CD4-positive, alpha-beta memory T cell (primary cell): Measurements from ENCODE around the gene ADCY5. TPM values are rescaled to one million over a fixed set of nuclear protein-coding genes. Genes with fewer than 3 reads are reported as not detected.

Source experiments
- CTCF ChIA-PET: fragments of 350-600 bp; sonication (Branson Sonifier 250); formaldehyde crosslinking; loops from one replicate; lab custom pipeline; 2021; ENCODE audit warnings: inconsistent platforms; ENCODE audit not compliant: partially characterized antibody; lab: Charles Lee
- POLR2A ChIA-PET: fragments of 350-600 bp; sonication (Branson Sonifier 250); formaldehyde crosslinking; loops from one replicate; lab custom pipeline; 2021; ENCODE audit not compliant: partially characterized antibody; lab: Charles Lee
- DNase-seq, 5 donors: peaks; one replicate each; pipeline versions ENCODE4 v3.0.0 to v3.0.0-alpha.2; 2020 to 2022; ENCODE audit warnings: mixed read lengths in 1 of 5
- H3K27ac ChIP-seq: one replicate; pipeline ENCODE4 v1.7.0; 2013; ENCODE audit warnings: low read depth, low read length
- H3K27me3 ChIP-seq: 2 replicates; pipeline ENCODE4 v1.7.0; 2013; ENCODE audit warnings: mild to moderate bottlenecking, low read length, moderate library complexity; ENCODE audit not compliant: insufficient read depth
- H3K36me3 ChIP-seq: 2 replicates; pipeline ENCODE4 v1.7.0; 2013; ENCODE audit warnings: mild to moderate bottlenecking, low read length, moderate library complexity; ENCODE audit not compliant: insufficient read depth
- H3K4me1 ChIP-seq: 2 replicates; pipeline ENCODE4 v1.7.0; 2013; ENCODE audit warnings: mild to moderate bottlenecking, low read length, moderate library complexity; ENCODE audit not compliant: insufficient read depth
- H3K4me3 ChIP-seq, 2 donors: one replicate each; pipeline ENCODE4 v1.7.0; 2013; ENCODE audit warnings: low read length in 2 of 2, mild to moderate bottlenecking in 1 of 2
- H3K9me3 ChIP-seq, 2 donors: one replicate each; pipeline ENCODE4 v1.7.0; 2013; ENCODE audit warnings: low read length in 2 of 2, control low read depth in 1 of 2; ENCODE audit not compliant: control insufficient read depth in 1 of 2
- H3K27ac Mint-ChIP-seq, 7 donors: one replicate each; pipeline ENCODE4 v1.8.0; 2020 to 2021; ENCODE audit warnings: mixed read lengths in 7 of 7, mild to moderate bottlenecking in 6 of 7, inconsistent platforms in 3 of 7, moderate library complexity in 3 of 7
- H3K27me3 Mint-ChIP-seq, 2 donors: one replicate each; pipeline ENCODE4 v1.8.0; 2020 to 2021; ENCODE audit warnings: mixed read lengths in 2 of 2
- H3K36me3 Mint-ChIP-seq, 2 donors: one replicate each; pipeline ENCODE4 v1.8.0; 2020 to 2021; ENCODE audit warnings: mixed read lengths in 2 of 2, inconsistent platforms in 1 of 2, mild to moderate bottlenecking in 1 of 2
- H3K4me1 Mint-ChIP-seq, 4 donors: one replicate each; pipeline ENCODE4 v1.8.0; 2020 to 2021; ENCODE audit warnings: mixed read lengths in 4 of 4, mild to moderate bottlenecking in 1 of 4
- H3K4me3 Mint-ChIP-seq, 8 donors: one replicate each; pipeline ENCODE4 v1.8.0; 2020 to 2021; ENCODE audit warnings: mixed read lengths in 8 of 8, mild to moderate bottlenecking in 7 of 8, moderate library complexity in 6 of 8, inconsistent platforms in 3 of 8
- H3K9me3 Mint-ChIP-seq, 8 donors: one replicate each; pipeline ENCODE4 v1.8.0; 2020 to 2021; ENCODE audit warnings: mixed read lengths in 8 of 8, mild to moderate bottlenecking in 5 of 8, inconsistent platforms in 3 of 8, moderate library complexity in 1 of 8
- intact Hi-C: fragments of 100-400 bp; cut with micrococcal nuclease; formaldehyde crosslinking; loops from one replicate; pipeline ENCODE4 v1.15.1; 2023
- polyA plus RNA-seq, 2 donors: library from polyadenylated mRNA; unstranded; fragments of 300-500 nt; fragmentation: Illumina TruSeq; gene quantifications; one replicate each; pipeline ENCODE4 v1.2.3, GENCODE V29; 2021
- total RNA-seq, 2 experiments: library from RNA; stranded (reverse); gene quantifications; one replicate each; pipeline ENCODE4 v1.2.3, GENCODE V29; 2021

The ADCY5 gene
- total and polyA plus RNA-seq, 4 experiments from 2014 or later = 0.11 TPM; not detected in 3

GRCh38 chr3:123376451-123377242 is 72.2 kb downstream of the ADCY5 start:
- H3K4me1 ChIP-seq = no peaks in the 10 kb centered on the region
- DNase-seq = no peak
- H3K36me3 Mint-ChIP-seq = no peaks in the 10 kb centered on the region
- H3K27me3 ChIP-seq = no peaks in the 10 kb centered on the region
- H3K27ac Mint-ChIP-seq = peak overlapping the region in 1 of 7 donors; percentile 52
- H3K4me3 Mint-ChIP-seq = no peak overlapping the region
- H3K4me1 Mint-ChIP-seq = no peaks in the 10 kb centered on the region
- ChIA-PET CTCF (interaction anchor here (1.1 kb wide), 1 partner anchor 46 kb away, joined by 3 read pairs; no protein-coding TSS in a partner anchor), POLR2A (no interaction called here)
- H3K27ac ChIP-seq = no peak overlapping the region
- no peaks in the 10 kb centered on the region for H3K36me3 ChIP-seq
- H3K9me3 Mint-ChIP-seq = no peaks in the 10 kb centered on the region
- peaks cover 5 to 6% of the 10 kb centered on the region in 2 donors for H3K27me3 Mint-ChIP-seq
- H3K9me3 ChIP-seq = no peaks in the 10 kb centered on the region
- intact Hi-C loops = no loop called here
- H3K4me3 ChIP-seq = no peak overlapping the region

- ChIA-PET POLR2A (no interaction called here), CTCF (no interaction called here)
- H3K4me3 Mint-ChIP-seq = no peak overlapping the region
- H3K27me3 ChIP-seq = no peaks in the 10 kb centered on the region
- intact Hi-C loops = no loop called here
- no peaks in the 10 kb centered on the region for H3K4me1 ChIP-seq
- DNase-seq = no peak
- H3K4me1 Mint-ChIP-seq = no peaks in the 10 kb centered on the region
- H3K9me3 Mint-ChIP-seq = peaks cover 0 to 2% (median 0%) of the 10 kb centered on the region in 8 donors
- H3K27ac ChIP-seq = no peak overlapping the region
- H3K27me3 Mint-ChIP-seq = peaks cover 5 to 13% of the 10 kb centered on the region in 2 donors
- no peaks in the 10 kb centered on the region for H3K36me3 ChIP-seq
- no peaks in the 10 kb centered on the region for H3K36me3 Mint-ChIP-seq
- no peaks in the 10 kb centered on the region for H3K9me3 ChIP-seq
- H3K4me3 ChIP-seq = no peak overlapping the region
- peak overlapping the region in 1 of 7 donors; percentile 14 for H3K27ac Mint-ChIP-seq
These were observed 73.6 kb downstream of the ADCY5 start for GRCh38 chr3:123375014-123375940.

GRCh38 chr3:123374016-123374415 is 74.9 kb downstream of the ADCY5 start:
- Mint-ChIP-seq H3K27ac (no peak overlapping the region), H3K4me1 (no peaks in the 10 kb centered on the region), H3K36me3 (no peaks in the 10 kb centered on the region), H3K27me3 (peaks cover 5 to 13% of the 10 kb centered on the region in 2 donors), H3K4me3 (no peak overlapping the region), H3K9me3 (peaks cover 0 to 7% (median 1%) of the 10 kb centered on the region in 8 donors)
- Histone ChIP-seq H3K27me3 (no peaks in the 10 kb centered on the region), H3K4me3 (no peak overlapping the region), H3K27ac (no peak overlapping the region), H3K4me1 (no peaks in the 10 kb centered on the region), H3K9me3 (no peaks in the 10 kb centered on the region), H3K36me3 (no peaks in the 10 kb centered on the region)
- ChIA-PET CTCF (no interaction called here), POLR2A (no interaction called here)
- DNase-seq = no peak
- intact Hi-C loops = no loop called here

- Histone ChIP-seq H3K27me3 (no peaks in the 10 kb centered on the region), H3K27ac (no peak overlapping the region), H3K36me3 (no peaks in the 10 kb centered on the region), H3K4me3 (no peak overlapping the region), H3K4me1 (no peaks in the 10 kb centered on the region), H3K9me3 (no peaks in the 10 kb centered on the region)
- POLR2A ChIA-PET = no interaction called here
- H3K4me1 Mint-ChIP-seq = no peaks in the 10 kb centered on the region
- no peak overlapping the region for H3K4me3 Mint-ChIP-seq
- intact Hi-C loops = no loop called here
- DNase-seq = no peak
- CTCF ChIA-PET = no interaction called here
- no peak overlapping the region for H3K27ac Mint-ChIP-seq
- H3K27me3 Mint-ChIP-seq = peaks cover 5 to 13% of the 10 kb centered on the region in 2 donors
- peaks cover 0 to 8% (median 1%) of the 10 kb centered on the region in 8 donors for H3K9me3 Mint-ChIP-seq
- H3K36me3 Mint-ChIP-seq = no peaks in the 10 kb centered on the region
These were observed 75.4 kb downstream of the ADCY5 start for GRCh38 chr3:123373474-123373987.

- H3K36me3 Mint-ChIP-seq = no peaks in the 10 kb centered on the region
- no peak for DNase-seq
- no peaks in the 10 kb centered on the region for H3K36me3 ChIP-seq
These were observed 76.0 kb downstream of the ADCY5 start for GRCh38 chr3:123372686-123373473.

GRCh38 chr3:123371859-123372685 is 76.8 kb downstream of the ADCY5 start:
- POLR2A ChIA-PET = no interaction called here
- H3K36me3 Mint-ChIP-seq = no peaks in the 10 kb centered on the region
- Histone ChIP-seq H3K4me3 (no peak overlapping the region), H3K27ac (no peak overlapping the region), H3K4me1 (no peaks in the 10 kb centered on the region), H3K27me3 (no peaks in the 10 kb centered on the region), H3K36me3 (no peaks in the 10 kb centered on the region), H3K9me3 (no peaks in the 10 kb centered on the region)
- DNase-seq = no peak
- CTCF ChIA-PET = no interaction called here
- peaks cover 0 to 8% (median 2%) of the 10 kb centered on the region in 8 donors for H3K9me3 Mint-ChIP-seq
- no peak overlapping the region for H3K4me3 Mint-ChIP-seq
- H3K27me3 Mint-ChIP-seq = peaks cover 3 to 11% of the 10 kb centered on the region in 2 donors
- H3K4me1 Mint-ChIP-seq = no peaks in the 10 kb centered on the region
- intact Hi-C loops = no loop called here
- H3K27ac Mint-ChIP-seq = no peak overlapping the region

More at GRCh38 chr3:123372686-123373473, 76.0 kb downstream of the ADCY5 start:
- Mint-ChIP-seq H3K4me3 (no peak overlapping the region), H3K27ac (no peak overlapping the region), H3K9me3 (peaks cover 0 to 8% (median 2%) of the 10 kb centered on the region in 8 donors), H3K27me3 (peaks cover 5 to 13% of the 10 kb centered on the region in 2 donors), H3K4me1 (no peaks in the 10 kb centered on the region)
- Histone ChIP-seq H3K9me3 (no peaks in the 10 kb centered on the region), H3K27ac (no peak overlapping the region), H3K27me3 (no peaks in the 10 kb centered on the region), H3K4me3 (no peak overlapping the region), H3K4me1 (no peaks in the 10 kb centered on the region)
- ChIA-PET POLR2A (no interaction called here), CTCF (no interaction called here)
- intact Hi-C loops = no loop called here
